LoVo (cell line): ENCODE measurements around the gene AAK1.
"Not testable (repeated sequence)": the region's sequence is repeated elsewhere in the genome, so short reads cannot be mapped to it uniquely, and the experiment has no call there.

ENCODE experiments used
- DNase-seq: peaks from one replicate; pipeline ENCODE4 v3.0.0-alpha.2; 2016; ENCODE audit warnings: low spot score

AAK1 gene

GRCh38 chr2:69597843-69598610 is 45.5 kb downstream of the AAK1 start:
- DNase-seq = no peak

DNA sequence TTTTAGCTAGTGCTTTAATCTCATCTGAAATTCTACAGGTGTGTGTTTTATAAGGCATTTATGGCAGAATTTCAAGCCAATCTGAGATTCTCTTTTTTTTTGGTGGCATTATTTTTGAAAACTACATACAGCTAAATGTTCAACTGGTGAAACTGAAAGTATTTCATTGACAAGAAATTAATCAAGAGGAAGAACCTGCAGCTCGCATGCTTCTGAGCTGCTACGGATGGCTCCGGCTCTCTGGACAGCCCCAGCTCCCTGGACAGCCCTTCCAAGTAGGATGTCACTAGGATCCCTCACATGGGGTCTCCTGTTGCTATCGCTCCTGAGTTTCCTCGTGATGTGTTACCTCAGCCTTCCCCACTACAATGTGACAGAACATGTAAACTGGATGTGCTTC is 46.4 kb downstream of the AAK1 start:
- DNase-seq = no peak

DNA sequence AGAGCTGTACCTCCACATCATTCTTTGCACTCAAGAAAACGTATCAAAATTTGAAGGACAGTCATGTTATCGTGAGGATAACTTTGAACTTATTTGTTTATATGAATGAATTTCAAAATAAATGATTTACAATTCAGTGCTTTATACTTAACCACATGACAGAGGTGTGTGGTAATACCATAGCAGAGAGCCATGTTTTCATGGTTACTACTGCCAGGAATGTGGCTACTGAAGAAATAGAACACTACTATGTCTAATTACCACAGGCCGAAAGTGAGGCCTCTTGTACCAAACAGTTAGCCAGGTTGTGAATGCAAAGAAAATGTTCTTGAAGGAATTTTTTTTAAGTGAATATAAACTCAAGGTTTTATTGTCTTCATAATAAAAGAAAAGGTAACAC is 49.2 kb downstream of the AAK1 start:
- no peak for DNase-seq

DNA sequence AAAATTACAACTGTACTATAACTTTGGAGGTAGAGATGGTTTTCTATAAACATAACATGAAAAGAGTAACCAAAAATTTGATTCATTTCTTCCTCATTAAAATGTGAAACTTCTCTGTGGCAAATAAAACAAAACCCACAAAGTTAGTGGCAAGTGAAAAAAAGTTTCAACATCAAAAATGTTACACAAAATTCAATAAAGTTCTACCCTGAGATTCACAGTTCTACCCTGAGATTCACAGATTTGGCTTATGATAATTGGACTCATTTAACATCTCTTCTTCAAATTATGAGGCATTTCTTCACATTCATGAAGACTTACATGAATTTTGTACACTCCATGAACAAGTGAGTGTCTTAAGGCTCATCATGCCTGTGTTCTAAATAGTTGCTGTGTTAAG is 51.0 kb downstream of the AAK1 start:
- no peak for DNase-seq

- DNase-seq = no peak
These were observed 53.4 kb downstream of the AAK1 start for GRCh38 chr2:69589973-69590652.

- DNase-seq = no peak
These were observed 54.6 kb downstream of the AAK1 start for GRCh38 chr2:69588945-69589344.

- no peak for DNase-seq
These were observed 55.1 kb downstream of the AAK1 start for GRCh38 chr2:69588403-69588802.

DNA sequence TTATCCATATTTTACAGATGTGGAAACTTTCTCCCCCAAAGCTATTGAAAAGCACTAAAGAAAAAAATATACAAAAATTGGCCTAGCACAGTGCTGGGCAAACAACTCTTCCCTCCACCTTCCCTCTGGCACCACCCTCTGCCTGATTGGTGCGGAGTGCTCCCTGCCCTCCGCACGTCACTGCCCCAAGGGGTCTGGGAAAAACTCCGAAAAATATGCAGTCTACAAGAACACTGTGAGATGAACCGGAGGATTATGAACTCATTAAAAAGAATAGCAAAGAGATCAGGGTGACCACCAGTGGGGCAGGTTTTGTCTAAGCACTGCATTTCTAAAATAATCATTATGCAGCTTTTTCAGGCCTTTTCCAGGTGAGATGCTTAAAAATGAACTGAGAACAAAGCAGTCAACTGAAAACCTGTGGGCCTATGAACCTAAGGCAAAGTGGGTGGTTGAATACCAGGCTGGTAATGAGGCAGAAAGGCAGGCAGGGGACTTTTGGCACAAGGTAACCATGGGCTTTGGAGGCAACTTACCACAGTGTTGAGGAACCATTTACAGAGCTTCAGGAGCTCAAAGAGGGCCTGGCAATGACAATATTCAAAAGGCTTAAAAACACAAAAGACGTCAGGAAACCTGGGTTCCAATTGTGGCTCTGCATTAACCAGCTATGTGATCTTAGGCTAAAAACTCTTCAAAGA is 57.5 kb downstream of the AAK1 start:
- DNase-seq = no peak

DNA sequence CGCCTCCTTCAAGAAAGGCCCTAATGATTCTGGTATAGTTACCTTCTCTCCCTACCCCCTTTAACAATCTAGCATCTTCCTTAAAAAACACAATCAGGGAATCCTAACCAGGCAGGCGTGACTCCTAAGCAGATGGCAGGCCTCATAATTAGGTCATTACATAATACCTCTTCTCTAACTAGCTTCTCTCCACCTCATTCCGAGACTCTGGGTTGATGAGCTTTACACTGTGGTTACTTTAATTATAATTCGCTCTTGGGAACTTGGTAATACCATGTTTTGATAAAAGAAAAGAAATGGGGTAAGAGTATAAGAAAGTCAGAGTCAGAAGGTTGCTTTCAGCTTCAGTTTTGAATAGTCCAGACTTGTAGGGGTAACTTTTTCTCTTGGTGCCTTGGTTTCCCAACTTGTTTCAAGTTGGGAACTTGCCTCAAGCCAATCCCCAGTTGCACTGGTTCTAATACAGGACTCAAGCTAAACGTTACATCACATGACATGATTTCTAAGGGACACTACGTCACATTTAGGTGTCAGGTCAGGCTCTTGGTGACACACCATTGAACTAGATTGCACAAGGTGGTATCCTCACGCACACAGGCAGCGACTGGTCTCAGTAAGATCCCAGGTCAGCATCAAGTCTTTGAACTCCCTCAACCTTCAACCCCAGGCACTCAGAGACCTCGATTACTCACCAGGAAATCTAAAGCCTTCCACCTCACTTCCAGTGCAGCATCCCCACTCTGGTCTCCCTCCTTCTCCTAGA is 59.2 kb downstream of the AAK1 start:
- DNase-seq = no peak

DNA sequence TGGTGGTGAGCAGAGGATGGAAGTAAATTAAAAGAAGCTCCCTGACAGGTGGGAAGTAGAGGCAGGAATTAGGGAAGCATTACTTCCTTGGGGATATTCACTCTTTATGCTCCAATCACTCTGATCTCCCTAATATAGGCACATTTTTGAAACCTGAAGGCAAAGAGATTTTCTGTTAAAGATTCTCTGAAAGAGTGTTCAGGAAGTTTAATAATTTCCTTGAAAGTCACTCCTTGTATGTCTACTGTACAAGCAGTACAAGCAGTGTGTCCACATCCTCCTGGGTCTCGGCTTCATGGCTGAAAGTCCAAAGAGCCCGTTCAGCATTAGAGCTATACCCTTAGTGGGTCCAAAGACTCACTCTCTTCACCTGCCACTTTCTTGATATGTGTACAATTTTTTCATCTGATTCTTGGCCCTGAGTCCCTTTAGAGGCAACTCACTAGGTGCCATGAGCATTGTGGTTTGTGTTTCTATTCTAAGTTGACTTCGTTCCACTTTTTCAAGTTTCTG is 60.2 kb downstream of the AAK1 start:
- DNase-seq = no peak

- no peak for DNase-seq
These were observed 60.9 kb downstream of the AAK1 start for GRCh38 chr2:69582582-69583176.

- no peak for DNase-seq
These were observed 61.6 kb downstream of the AAK1 start for GRCh38 chr2:69581774-69582581.

GRCh38 chr2:69580486-69580885 is 63.1 kb downstream of the AAK1 start:
- no peak for DNase-seq

- no peak for DNase-seq
These were observed 64.0 kb downstream of the AAK1 start for GRCh38 chr2:69579536-69579935.

DNA sequence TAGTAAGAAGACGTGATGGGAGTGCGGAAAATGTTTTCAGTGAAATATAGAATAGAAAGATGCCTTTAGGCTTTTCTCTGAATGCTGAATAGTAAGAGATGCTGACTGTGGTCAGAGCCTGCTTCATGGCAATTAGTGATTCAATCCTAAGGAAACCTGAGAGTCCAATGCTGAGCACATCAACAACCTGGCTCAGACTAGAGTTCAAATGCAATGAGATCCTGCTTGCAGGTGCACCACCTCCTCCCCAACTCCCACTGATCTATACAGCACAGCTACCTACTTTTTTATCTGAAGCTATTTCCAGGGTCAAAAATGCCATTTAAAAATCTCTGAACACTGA is 65.4 kb downstream of the AAK1 start:
- DNase-seq = no peak

DNA sequence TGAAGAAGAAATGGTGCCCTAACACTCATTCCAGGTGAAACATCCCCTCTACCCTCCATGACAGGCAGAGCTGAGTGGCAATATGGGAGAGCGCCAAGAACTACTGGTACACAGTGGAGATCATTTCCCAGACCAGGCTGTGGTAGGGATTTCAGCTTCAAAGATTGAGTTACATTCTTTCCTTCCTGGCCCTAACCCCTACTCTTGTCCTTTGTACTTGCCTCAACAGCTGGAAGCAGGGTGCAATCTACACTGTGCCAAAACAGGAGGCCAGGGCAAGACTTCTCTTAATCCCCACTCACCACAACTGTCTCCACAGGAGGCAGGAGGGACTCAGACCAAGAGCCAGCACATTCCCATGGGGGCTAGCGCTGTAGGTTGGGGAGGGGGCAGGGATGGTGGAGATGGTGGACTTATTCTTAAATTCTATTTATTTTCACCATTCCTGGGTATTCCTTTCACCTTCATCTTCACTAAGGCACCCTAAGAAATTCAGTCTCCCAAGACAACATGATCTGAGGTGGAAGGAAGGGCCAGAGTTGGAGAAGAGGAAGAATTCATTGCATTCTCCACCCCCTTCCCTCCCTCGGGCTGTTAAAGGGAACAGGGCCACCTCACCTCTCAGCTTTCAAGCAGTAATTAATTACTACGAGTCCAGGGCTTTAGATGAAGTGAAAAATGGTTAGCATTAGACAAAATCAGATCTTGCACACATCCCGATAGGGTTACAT is 65.9 kb downstream of the AAK1 start:
- no peak for DNase-seq

DNA sequence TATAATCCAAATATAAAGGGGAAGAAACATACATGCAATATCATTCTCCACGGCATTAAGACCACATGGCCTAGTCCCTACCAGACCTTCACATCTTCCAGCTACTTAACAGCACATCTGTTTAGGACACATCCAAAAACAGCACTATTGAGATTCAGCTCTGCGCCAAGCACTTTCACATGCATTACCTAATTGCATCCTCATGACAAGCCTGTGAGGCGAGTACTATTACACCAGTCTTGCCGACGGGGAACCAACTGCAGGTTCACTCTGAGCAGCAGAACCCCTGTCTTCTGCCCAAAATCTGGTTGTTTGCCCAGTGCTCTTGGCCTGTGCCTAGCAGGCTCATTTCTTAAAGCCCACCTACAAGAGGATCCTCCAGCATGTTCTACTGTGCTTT is 66.7 kb downstream of the AAK1 start:
- no peak for DNase-seq

DNA sequence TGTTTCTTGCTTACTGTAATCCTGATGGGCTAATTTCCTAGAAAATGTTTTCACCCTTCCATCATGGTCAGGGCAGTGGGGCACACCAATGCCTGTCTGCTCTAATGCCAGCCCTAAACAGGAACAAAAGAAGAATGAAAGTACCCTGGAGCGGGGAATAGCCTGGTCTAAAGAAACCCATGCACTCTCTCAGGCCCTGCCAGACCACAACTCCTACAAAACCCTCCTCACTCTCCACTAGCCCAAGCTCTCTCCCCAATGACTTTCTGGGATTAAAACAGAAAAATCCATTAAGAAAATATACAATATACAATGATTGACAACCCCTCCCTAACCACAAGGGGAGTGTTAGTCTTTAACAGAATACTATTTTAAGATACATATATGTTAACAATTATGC is 67.6 kb downstream of the AAK1 start:
- no peak for DNase-seq

GRCh38 chr2:69575371-69575770 is 68.2 kb downstream of the AAK1 start:
- DNase-seq = not testable (repeated sequence)

GRCh38 chr2:69572641-69573040 is 70.9 kb downstream of the AAK1 start:
- no peak for DNase-seq
